ENCODE measurements around the gene IFNAR2. TPM values are rescaled to one million over a fixed set of nuclear protein-coding genes. Genes with fewer than 3 reads are reported as not detected.

The IFNAR2 gene
- total and polyA plus RNA-seq, 8 donors: 7.5 to 22.5 (median 9.2) TPM; not detected in 1

GRCh38 chr21:33257094-33257803 lies 27.5 kb downstream of the IFNAR2 start:
- no peak for DNase-seq
- no peak for TF ChIP-seq POLR2A (IDR thresholded peaks at IDR 0.05)
- TF ChIP-seq CTCF (IDR thresholded peaks at IDR 0.05): no peak
- no peak for TF ChIP-seq POLR2AphosphoS5 (IDR thresholded peaks at IDR 0.05)
- TF ChIP-seq EP300 (IDR thresholded peaks at IDR 0.05): no peak
- peaks cover 31 to 68% (median 66%) of the 10 kb centered on the region in 4 donors for H3K36me3 ChIP-seq
- no peaks in the 10 kb centered on the region for H3K9me3 ChIP-seq
- 93 to 97% (median 96%) methylated on average over 18 of the region's 18 CpGs for WGBS, 5 donors
- intact Hi-C loops (cut with DNase I; ENCODE audit: low total_unique reads): no loop called here
- peaks cover 0 to 7% (median 0%) of the 10 kb centered on the region in 4 donors for H3K4me1 ChIP-seq
- no peak overlapping the region for H3K4me3 ChIP-seq
- H3K27ac ChIP-seq: no peak overlapping the region
- no peaks in the 10 kb centered on the region for H3K27me3 ChIP-seq

- H3K27me3 ChIP-seq: no peaks in the 10 kb centered on the region
- TF ChIP-seq POLR2AphosphoS5 (IDR thresholded peaks at IDR 0.05) (no peak), CTCF (IDR thresholded peaks at IDR 0.05) (no peak), POLR2A (IDR thresholded peaks at IDR 0.05) (no peak), EP300 (IDR thresholded peaks at IDR 0.05) (no peak)
- H3K27ac ChIP-seq: no peak overlapping the region
- intact Hi-C loops (cut with DNase I; ENCODE audit: low total_unique reads): no loop called here
- no peaks in the 10 kb centered on the region for H3K9me3 ChIP-seq
- 92 to 99% (median 98%) methylated on average over 9 of the region's 9 CpGs for WGBS, 5 donors
- no peak overlapping the region for H3K4me3 ChIP-seq
- peaks cover 22 to 64% (median 62%) of the 10 kb centered on the region in 4 donors for H3K36me3 ChIP-seq
- DNase-seq: no peak
- H3K4me1 ChIP-seq: peaks cover 0 to 7% (median 0%) of the 10 kb centered on the region in 4 donors
Measured at GRCh38 chr21:33258475-33258874, 28.7 kb downstream of the IFNAR2 start.

GRCh38 chr21:33259428-33259827 lies 29.7 kb downstream of the IFNAR2 start:
- Histone ChIP-seq H3K9me3 (no peaks in the 10 kb centered on the region), H3K27me3 (no peaks in the 10 kb centered on the region), H3K4me3 (no peak overlapping the region), H3K27ac (no peak overlapping the region), H3K4me1 (peaks cover 0 to 7% (median 0%) of the 10 kb centered on the region in 4 donors), H3K36me3 (peaks cover 14 to 62% (median 55%) of the 10 kb centered on the region in 4 donors)
- intact Hi-C loops (cut with DNase I; ENCODE audit: low total_unique reads): no loop called here
- WGBS, 5 donors: 65 to 84% (median 84%) methylated on average over 2 of the region's 2 CpGs
- DNase-seq: no peak
- no peak for TF ChIP-seq POLR2A (IDR thresholded peaks at IDR 0.05)
- no peak for TF ChIP-seq CTCF (IDR thresholded peaks at IDR 0.05)
- TF ChIP-seq POLR2AphosphoS5 (IDR thresholded peaks at IDR 0.05): no peak
- TF ChIP-seq EP300 (IDR thresholded peaks at IDR 0.05): no peak

- no peaks in the 10 kb centered on the region for H3K27me3 ChIP-seq
- peaks cover 0 to 12% (median 0%) of the 10 kb centered on the region in 4 donors for H3K4me1 ChIP-seq
- H3K4me3 ChIP-seq: no peak overlapping the region
- TF ChIP-seq POLR2A (IDR thresholded peaks at IDR 0.05) (no peak), EP300 (IDR thresholded peaks at IDR 0.05) (no peak), CTCF (IDR thresholded peaks at IDR 0.05) (no peak), POLR2AphosphoS5 (IDR thresholded peaks at IDR 0.05) (no peak)
- DNase-seq: no peak
- intact Hi-C loops (cut with DNase I; ENCODE audit: low total_unique reads): no loop called here
- 59 to 69% (median 67%) methylated on average over 7 of the region's 7 CpGs for whole genome bisulfite sequencing, 5 donors
- H3K9me3 ChIP-seq: no peaks in the 10 kb centered on the region
- H3K36me3 ChIP-seq: peaks cover 9 to 57% (median 49%) of the 10 kb centered on the region in 4 donors
- no peak overlapping the region for H3K27ac ChIP-seq
Measured at GRCh38 chr21:33259995-33260394, 30.3 kb downstream of the IFNAR2 start.
